WTC11 (cell line): Measurements from ENCODE around the gene BIVM. TPM values are rescaled to one million over a fixed set of nuclear protein-coding genes. Genes with fewer than 3 reads are reported as not detected.

Source experiments
- ATAC-seq: fragments of 200-7000 bp; cut with Tn5 transposase; 2 replicates; pipeline ENCODE4 v1.10.0; 2021; ENCODE audit warnings: mild to moderate bottlenecking, moderate library complexity
- CTCF ChIA-PET: fragments of 300-600 bp; sonication (Branson Sonifier 250); formaldehyde crosslinking; loops from one replicate; lab custom pipeline; 2021; ENCODE audit warnings: antibody characterized with exemption; lab: Charles Lee
- POLR2A ChIA-PET: fragments of 350-600 bp; sonication (Branson Sonifier 250); formaldehyde crosslinking; loops from one replicate; lab custom pipeline; 2021; ENCODE audit warnings: antibody characterized with exemption; lab: Charles Lee
- DNase-seq: peaks from one replicate; pipeline ENCODE4 v3.0.0; 2021; ENCODE audit warnings: low spot score
- H3K27ac Mint-ChIP-seq: 2 replicates; pipeline ENCODE4 v1.8.0; 2021; ENCODE audit warnings: mixed read lengths
- H3K27me3 Mint-ChIP-seq: 2 replicates; pipeline ENCODE4 v1.8.0; 2021; ENCODE audit warnings: low read depth, mild to moderate bottlenecking, moderate library complexity, mixed read lengths
- H3K36me3 Mint-ChIP-seq: 2 replicates; pipeline ENCODE4 v1.8.0; 2021; ENCODE audit warnings: mixed read lengths
- H3K4me1 Mint-ChIP-seq: 2 replicates; pipeline ENCODE4 v1.8.0; 2022; ENCODE audit warnings: mixed read lengths
- H3K4me3 Mint-ChIP-seq: 2 replicates; pipeline ENCODE4 v1.8.0; 2021; ENCODE audit warnings: mild to moderate bottlenecking, moderate library complexity, mixed read lengths
- H3K9me3 Mint-ChIP-seq: 2 replicates; pipeline ENCODE4 v1.8.0; 2021; ENCODE audit warnings: mixed read lengths
- ATF6 ChIP-seq: sonication (generic); formaldehyde crosslinking; IDR thresholded peaks from 2 replicates; pipeline ENCODE4 v1.8.1; 2023; ENCODE audit warnings: mild to moderate bottlenecking, missing genetic modification reagents
- CBFB ChIP-seq: sonication (generic); formaldehyde crosslinking; IDR thresholded peaks from 2 replicates; pipeline ENCODE4 v1.8.1; 2022; ENCODE audit warnings: mild to moderate bottlenecking, low read depth, missing genetic modification reagents
- ELF4 ChIP-seq: sonication (generic); formaldehyde crosslinking; IDR thresholded peaks from 2 replicates; pipeline ENCODE4 v1.8.1; 2022; ENCODE audit warnings: low read depth, mild to moderate bottlenecking, moderate library complexity, missing genetic modification reagents
- ERG ChIP-seq: fragments of 250-450 bp; sonication (Bioruptor Pico); IDR thresholded peaks from 2 replicates; pipeline ENCODE4 v1.8.0; 2021; ENCODE audit warnings: mild to moderate bottlenecking
- GRHL2 ChIP-seq: fragments of 250-450 bp; sonication (Bioruptor Pico); IDR thresholded peaks from 2 replicates; pipeline ENCODE4 v1.8.0; 2022; ENCODE audit warnings: mild to moderate bottlenecking, moderate library complexity; ENCODE audit not compliant: insufficient replicate concordance, severe bottlenecking
- IRF2 ChIP-seq: sonication (generic); formaldehyde crosslinking; IDR thresholded peaks from 2 replicates; pipeline ENCODE4 v1.8.0; 2022; ENCODE audit warnings: low read depth, missing genetic modification reagents, borderline replicate concordance
- NR1H2 ChIP-seq: sonication (generic); formaldehyde crosslinking; IDR thresholded peaks from 2 replicates; pipeline ENCODE4 v1.9.0; 2021; ENCODE audit warnings: mild to moderate bottlenecking, moderate library complexity, missing genetic modification reagents
- SOX15 ChIP-seq: fragments of 250-450 bp; sonication (Bioruptor Pico); IDR thresholded peaks from 2 replicates; pipeline ENCODE4 v1.9.0; 2021; ENCODE audit warnings: mild to moderate bottlenecking
- STAT6 ChIP-seq: sonication (generic); formaldehyde crosslinking; conservative IDR thresholded peaks from 2 replicates; pipeline ENCODE4 v1.8.1; 2023; ENCODE audit warnings: mild to moderate bottlenecking, low read depth, missing genetic modification reagents, moderate library complexity
- USF1 ChIP-seq: sonication (generic); formaldehyde crosslinking; IDR thresholded peaks from 2 replicates; pipeline ENCODE4 v1.8.0; 2022; ENCODE audit warnings: mild to moderate bottlenecking, missing genetic modification reagents
- USF2 ChIP-seq: sonication (generic); formaldehyde crosslinking; IDR thresholded peaks from 2 replicates; pipeline ENCODE4 v1.8.1; 2023; ENCODE audit warnings: mild to moderate bottlenecking, missing genetic modification reagents, moderate library complexity
- ZNF423 ChIP-seq: fragments of 250-450 bp; sonication (Bioruptor Pico); IDR thresholded peaks from 2 replicates; pipeline ENCODE4 v2.1.2; 2022; ENCODE audit warnings: mild to moderate bottlenecking, moderate library complexity
- ZNF532 ChIP-seq: fragments of 250-450 bp; sonication (Bioruptor Pico); IDR thresholded peaks from 2 replicates; pipeline ENCODE4 v1.9.0; 2021; ENCODE audit warnings: mild to moderate bottlenecking, borderline replicate concordance
- total RNA-seq: library from RNA; stranded (reverse); gene quantifications from 3 replicates; pipeline ENCODE4 v1.2.3, GENCODE V29; 2021
- TF ChIP-seq, protein P1 (sequence below): sonication (generic); formaldehyde crosslinking; IDR thresholded peaks from 2 replicates; pipeline ENCODE4 v1.8.1; 2022; ENCODE audit warnings: low read depth, mild to moderate bottlenecking, moderate library complexity, missing genetic modification reagents, borderline replicate concordance
- TF ChIP-seq, protein P2 (sequence below): fragments of 250-450 bp; sonication (Bioruptor Pico); IDR thresholded peaks from 2 replicates; pipeline ENCODE4 v1.9.0; 2021; ENCODE audit warnings: mild to moderate bottlenecking

The BIVM gene
- total RNA-seq, 1 experiment from 2014 or later: 10.2 TPM

GRCh38 chr13:102781591-102781990 is 17.3 kb upstream of the BIVM start:
- DNase-seq: no peak
- no peak overlapping the region for H3K4me3 Mint-ChIP-seq
- no peak for ATAC-seq
- no peak overlapping the region for H3K27ac Mint-ChIP-seq
- H3K36me3 Mint-ChIP-seq: peaks cover 39% of the 10 kb centered on the region
- no peaks in the 10 kb centered on the region for H3K27me3 Mint-ChIP-seq
- TF ChIP-seq STAT6 (CRISPR knock-in tag): no peak
- TF ChIP-seq ELF4 (CRISPR knock-in tag): no peak
- no peak for TF ChIP-seq NR1H2
- TF ChIP-seq USF1 (CRISPR knock-in tag): no peak
- no peak for TF ChIP-seq USF2 (CRISPR knock-in tag)
- TF ChIP-seq, protein P1, sequence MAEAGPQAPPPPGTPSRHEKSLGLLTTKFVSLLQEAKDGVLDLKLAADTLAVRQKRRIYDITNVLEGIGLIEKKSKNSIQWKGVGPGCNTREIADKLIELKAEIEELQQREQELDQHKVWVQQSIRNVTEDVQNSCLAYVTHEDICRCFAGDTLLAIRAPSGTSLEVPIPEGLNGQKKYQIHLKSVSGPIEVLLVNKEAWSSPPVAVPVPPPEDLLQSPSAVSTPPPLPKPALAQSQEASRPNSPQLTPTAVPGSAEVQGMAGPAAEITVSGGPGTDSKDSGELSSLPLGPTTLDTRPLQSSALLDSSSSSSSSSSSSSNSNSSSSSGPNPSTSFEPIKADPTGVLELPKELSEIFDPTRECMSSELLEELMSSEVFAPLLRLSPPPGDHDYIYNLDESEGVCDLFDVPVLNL: no peak
- TF ChIP-seq SOX15 (CRISPR knock-in tag): no peak
- no peak for TF ChIP-seq ATF6
- TF ChIP-seq, protein P2, sequence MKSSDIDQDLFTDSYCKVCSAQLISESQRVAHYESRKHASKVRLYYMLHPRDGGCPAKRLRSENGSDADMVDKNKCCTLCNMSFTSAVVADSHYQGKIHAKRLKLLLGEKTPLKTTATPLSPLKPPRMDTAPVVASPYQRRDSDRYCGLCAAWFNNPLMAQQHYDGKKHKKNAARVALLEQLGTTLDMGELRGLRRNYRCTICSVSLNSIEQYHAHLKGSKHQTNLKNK (CRISPR knock-in tag): no peak
- TF ChIP-seq IRF2 (CRISPR knock-in tag): no peak
- TF ChIP-seq ZNF423 (CRISPR knock-in tag): no peak
- TF ChIP-seq GRHL2: no peak
- no peak for TF ChIP-seq CBFB (CRISPR knock-in tag)
- TF ChIP-seq ZNF532 (CRISPR knock-in tag): no peak
- TF ChIP-seq ERG: no peak
- ChIA-PET CTCF (no interaction called here), POLR2A (no interaction called here)
- peaks cover 15% of the 10 kb centered on the region for H3K4me1 Mint-ChIP-seq
- H3K9me3 Mint-ChIP-seq: peaks cover 28% of the 10 kb centered on the region
